GM12878 (cell line): ENCODE data around the gene TTLL11. TPM values are rescaled to one million over a fixed set of nuclear protein-coding genes. Genes with fewer than 3 reads are reported as not detected.

Source experiments
- ATAC-seq: fragments of 200-7000 bp; cut with Tn5 transposase; 3 replicates; pipeline ENCODE4 v1.9.1; 2020; ENCODE audit warnings: mild to moderate bottlenecking, moderate library complexity
- BruUV-seq: library from RNA; stranded (reverse); fragments of 400-500 nt; replicated peaks from 2 replicates; lab custom pipeline; 2021; lab: Mats Ljungman, UMichigan
- CTCF ChIA-PET: fragments of 300-600 bp; sonication (Branson Sonifier 250); formaldehyde crosslinking; extraction: SDS; loops from one replicate; lab custom pipeline; 2021; ENCODE audit warnings: inconsistent platforms; lab: Yijun Ruan, JAX
- POLR2A ChIA-PET: fragments of 350-600 bp; formaldehyde crosslinking; extraction: SDS; loops from one replicate; lab custom pipeline; 2021; ENCODE audit warnings: inconsistent platforms; lab: Charles Lee
- RAD21 ChIA-PET: fragments of 300-600 bp; sonication (Branson Sonifier 250); formaldehyde crosslinking; loops from one replicate; lab custom pipeline; 2023; ENCODE audit warnings: antibody characterized with exemption; ENCODE audit not compliant: unreplicated experiment; lab: Charles Lee
- SMC1A ChIA-PET: fragments of 300-600 bp; sonication (Branson Sonifier 250); formaldehyde crosslinking; loops from one replicate; lab custom pipeline; 2023; ENCODE audit not compliant: unreplicated experiment, uncharacterized antibody; lab: Charles Lee
- DNase-seq: peaks from one replicate; pipeline ENCODE4 v3.0.0-alpha.2; 2011; ENCODE audit warnings: low read depth, low spot score
- FAIRE-seq: peaks from 3 replicates; lab custom pipeline; 2011; peaks lifted over from hg19 to GRCh38; lab: Jason Lieb, UNC
- H2AFZ ChIP-seq: 2 replicates; pipeline ENCODE4 v1.6.0; 2011; ENCODE audit warnings: low read depth, low read length, control low read depth; ENCODE audit not compliant: control insufficient read depth
- H3K27ac ChIP-seq: 2 replicates; pipeline ENCODE4 v1.5.1; 2011; ENCODE audit warnings: control low read depth; ENCODE audit not compliant: control insufficient read depth, insufficient read depth
- H3K27me3 ChIP-seq, 2 experiments: replicated peaks in 1 of 2; 2 replicates each; pipeline versions ENCODE4 v1.6.0 to v1.6.1; 2011; ENCODE audit warnings: low read length in 1 of 2; ENCODE audit not compliant: control insufficient read depth in 2 of 2, insufficient read depth in 2 of 2
- H3K36me3 ChIP-seq, 2 experiments: 2 replicates each; pipeline ENCODE4 v1.5.1; 2011; ENCODE audit warnings: low read length in 1 of 2; ENCODE audit not compliant: control insufficient read depth in 2 of 2, insufficient read depth in 2 of 2
- H3K4me1 ChIP-seq: 2 replicates; pipeline ENCODE4 v1.6.1; 2011; ENCODE audit warnings: mild to moderate bottlenecking, low read length, moderate library complexity, mixed read lengths; ENCODE audit not compliant: control insufficient read depth, insufficient read depth
- H3K4me2 ChIP-seq: 2 replicates; pipeline ENCODE4 v1.6.0; 2011; ENCODE audit warnings: control low read depth; ENCODE audit not compliant: control insufficient read depth, insufficient read depth
- H3K4me3 ChIP-seq: fragments of 200-600 bp; sonication (generic); 2 replicates; pipeline ENCODE4 v1.5.1; 2016
- H3K79me2 ChIP-seq: 2 replicates; pipeline ENCODE4 v1.6.0; 2011; ENCODE audit warnings: low read length; ENCODE audit not compliant: control insufficient read depth, insufficient read depth
- H3K9ac ChIP-seq: 2 replicates; pipeline ENCODE4 v1.8.0; 2011; ENCODE audit warnings: low read length, control low read depth, mixed read lengths; ENCODE audit not compliant: control insufficient read depth, insufficient read depth
- H3K9me3 ChIP-seq: replicated peaks from 3 replicates; pipeline ENCODE4 v1.5.1; 2011; ENCODE audit warnings: mild to moderate bottlenecking, low read length; ENCODE audit not compliant: control insufficient read depth, insufficient read depth
- H4K20me1 ChIP-seq: 2 replicates; pipeline ENCODE4 v1.6.0; 2011; ENCODE audit not compliant: control insufficient read depth, insufficient read depth
- CEBPB ChIP-seq, 2 experiments: fragments of 150-350 bp in 1 of 2; IDR thresholded peaks; 2 replicates each; pipeline ENCODE4 v1.6.1; 2012 to 2014; ENCODE audit warnings: low read depth in 2 of 2, low read length in 2 of 2, borderline replicate concordance in 1 of 2, inconsistent platforms in 1 of 2
- CEBPZ ChIP-seq: fragments of 150-350 bp; IDR thresholded peaks from 2 replicates; pipeline ENCODE4 v1.6.1; 2016; ENCODE audit warnings: low read depth, low read length
- ELK1 ChIP-seq: IDR thresholded peaks from 2 replicates; pipeline ENCODE4 v1.6.1; 2012; ENCODE audit warnings: low read depth, low read length, improper control_type of control experiment
- IRF4 ChIP-seq: IDR thresholded peaks from 2 replicates; pipeline ENCODE4 v1.6.1; 2011; ENCODE audit warnings: low read depth, low read length
- MYC ChIP-seq: IDR thresholded peaks from 2 replicates; pipeline ENCODE4 v1.6.1; 2011; ENCODE audit warnings: mild to moderate bottlenecking, low read length, moderate library complexity, inconsistent platforms; ENCODE audit not compliant: insufficient read depth, insufficient replicate concordance, insufficient read length, severe bottlenecking
- RFX5 ChIP-seq: IDR thresholded peaks from 2 replicates; pipeline ENCODE4 v1.6.1; 2011; ENCODE audit warnings: low read depth, low read length, improper control_type of control experiment
- SP1 ChIP-seq: IDR thresholded peaks from one replicate; pipeline ENCODE4 v1.6.1; 2011; ENCODE audit warnings: low read depth, low read length
- TCF12 ChIP-seq: IDR thresholded peaks from 2 replicates; pipeline ENCODE4 v1.6.1; 2011; ENCODE audit warnings: low read depth, mild to moderate bottlenecking, low read length
- USF2 ChIP-seq: IDR thresholded peaks from 2 replicates; pipeline ENCODE4 v1.6.1; 2011; ENCODE audit warnings: low read depth, low read length, improper control_type of control experiment, borderline replicate concordance
- ZBTB40 ChIP-seq: fragments of 450-650 bp; IDR thresholded peaks from 2 replicates; pipeline ENCODE4 v1.6.1; 2016; ENCODE audit warnings: mild to moderate bottlenecking, moderate library complexity, borderline replicate concordance
- WGBS: methylation state at CpG from one replicate; pipeline ENCODE4 v1.1.6; 2016; ENCODE audit warnings: low lambda C conversion rate; ENCODE audit not compliant: insufficient replicate concordance, insufficient coverage; ENCODE audit errors: missing lambda C conversion rate; 5-methylcytosine and 5-hydroxymethylcytosine counted together
- in situ Hi-C: fragments of 300-500 bp; cut with MboI; formaldehyde crosslinking; loops from 9 replicates; pipeline ENCODE4 v1.14.3; 2018; ENCODE audit warnings: mixed read lengths
- intact Hi-C: fragments of 100-400 bp; cut with micrococcal nuclease; formaldehyde crosslinking; loops from one replicate; pipeline ENCODE4 v1.14.2; 2022; ENCODE audit not compliant: unreplicated experiment
- polyA plus RNA-seq, 11 experiments: library from polyadenylated mRNA; depleted of rRNA in 4 of 11; unstranded in 6 of 11; stranded (reverse) in 5 of 11; fragments of >200 nt; fragmentation: Nextera tagmentation in 4 of 11; fragmentation: Illumina TruSeq in 1 of 11; extraction: Ambion mirVana in 4 of 11; extraction: Trizol in 1 of 11; gene quantifications; 1 replicate in 1 of 11; 2 replicates in 10 of 11; pipeline versions ENCODE4 v1.2.1 to v1.2.3, GENCODE V29; 2011 to 2016; ENCODE audit warnings: inconsistent platforms in 2 of 11, missing spikeins in 2 of 11, low read depth in 1 of 11
- total RNA-seq, 4 experiments: library from RNA; depleted of rRNA in 3 of 4; stranded (reverse); fragments of >200 nt in 3 of 4; fragmentation: Illumina TruSeq in 1 of 4; extraction: Trizol in 1 of 4; gene quantifications; 2 replicates each; pipeline versions ENCODE4 v1.2.1 to v1.2.3, GENCODE V29; 2013 to 2021

The TTLL11 gene
- total and polyA plus RNA-seq, 10 of the 15 experiments (the other 5 are each of a cell fraction or from before 2014, with no cell fraction given) = 1.2 to 3.7 (median 2.9) TPM

GRCh38 chr9:121888438-121888775 lies 204.7 kb downstream of the TTLL11 start (continued):
- TF ChIP-seq ZBTB40 = no peak

GRCh38 chr9:121887553-121888437 lies 205.3 kb downstream of the TTLL11 start:
- H3K36me3 ChIP-seq = no peaks in the 10 kb centered on the region
- no peaks in the 10 kb centered on the region for H3K9me3 ChIP-seq
- H3K79me2 ChIP-seq = no peaks in the 10 kb centered on the region
- BruUV-seq = no TSS peak
- H3K27ac ChIP-seq = no peak overlapping the region
- intact Hi-C loops (no loop called here), in situ Hi-C loops (no loop called here)
- ATAC-seq (no peak), FAIRE-seq (no peak), DNase-seq (no peak)
- no peaks in the 10 kb centered on the region; the same call in 1 of the 2 replicates for H3K4me1 ChIP-seq
- H4K20me1 ChIP-seq = no peaks in the 10 kb centered on the region
- no peak overlapping the region for H3K9ac ChIP-seq
- WGBS = 24% methylated on average over 13 of the region's 13 CpGs
- ChIA-PET SMC1A (no interaction called here), CTCF (no interaction called here), RAD21 (interaction anchor here (1.0 kb wide), 1 partner anchor 15 kb away, joined by 3 read pairs; no protein-coding TSS in a partner anchor), POLR2A (no interaction called here)
- no peak overlapping the region for H2AFZ ChIP-seq
- H3K27me3 ChIP-seq = no peaks in the 10 kb centered on the region
- no peak overlapping the region for H3K4me2 ChIP-seq
- no peak overlapping the region for H3K4me3 ChIP-seq
- TF ChIP-seq CEBPB (IDR thresholded peaks at IDR 0.05; ENCODE audit: borderline replicate concordance in 1 of 2, low read depth in 2 of 2, low read length in 2 of 2) (no peak), IRF4 (no peak), MYC (no peak), RFX5 (no peak), SP1 (no peak), TCF12 (no peak), CEBPZ (no peak), ELK1 (no peak), USF2 (no peak)
